G401 (cell line): ENCODE data around the gene FOSL2. TPM values are rescaled to one million over a fixed set of nuclear protein-coding genes. Genes with fewer than 3 reads are reported as not detected.
A peak's percentile ranks its signal among the peaks of the same experiment; 100 is the strongest.

Experiments
- DNase-seq: peaks from one replicate; pipeline ENCODE4 v3.0.0-alpha.2; 2015; ENCODE audit warnings: low spot score
- in situ Hi-C: cut with HindIII; loops from 2 replicates; pipeline ENCODE4 v1.10.0; 2016; ENCODE audit warnings: low sequenced_read_pairs, mixed read lengths
- total RNA-seq: library from RNA; depleted of rRNA; stranded (reverse); fragments of >200 nt; shearing (Covaris generic); gene quantifications from 2 replicates; pipeline ENCODE4 v1.2.3, GENCODE V29; 2014; rRNA removed

Gene FOSL2
- 12.1 and 16.1 TPM in 2 replicates for total RNA-seq

GRCh38 chr2:28392297-28393113, at the start of gene FOSL2:
Gene FOSL2, plus strand, starts transcription at chr2:28392858. Its CDS starts 863 bp downstream, at chr2:28393721.
- in situ Hi-C loops = no loop called here
- DNase-seq = peak; percentile 99

DNA sequence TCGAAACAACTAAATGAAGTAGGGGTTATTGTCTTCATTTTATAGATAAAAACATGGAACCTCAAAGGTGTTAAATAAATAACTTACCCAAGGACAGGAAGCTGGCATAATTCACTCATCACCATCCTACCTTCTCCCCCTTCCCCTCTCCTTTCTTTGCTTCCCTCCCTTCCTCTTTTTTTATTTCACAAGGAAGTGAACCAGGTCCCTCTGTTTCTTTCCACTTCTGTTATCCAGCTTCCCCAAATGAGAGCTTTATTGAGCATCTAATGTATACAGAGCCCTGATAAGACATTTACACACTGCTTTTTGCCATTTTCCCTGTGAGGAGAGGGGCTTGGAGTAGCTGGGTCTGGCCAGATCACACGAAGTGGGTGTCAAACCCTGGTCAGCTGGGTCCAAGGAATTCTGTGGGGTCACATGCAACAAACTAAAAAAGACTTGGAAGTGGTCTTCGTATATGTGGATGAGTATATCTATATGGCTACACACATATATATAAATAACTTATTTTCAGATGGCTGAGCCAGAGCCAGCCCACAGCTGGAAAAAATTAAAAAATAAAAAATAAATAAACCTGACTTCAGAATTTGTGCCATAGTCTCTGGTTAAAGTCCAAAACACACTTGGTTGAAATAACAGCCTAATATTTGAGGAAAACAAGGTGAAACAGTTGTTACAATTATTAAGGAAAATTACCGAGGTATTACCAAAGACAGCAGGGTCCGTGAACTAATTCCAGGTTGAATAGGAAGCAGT, 49.3 kb upstream of the FOSL2 start:
- in situ Hi-C loops = no loop called here
- no peak for DNase-seq

GRCh38 chr2:28343971-28344715, 48.5 kb upstream of the FOSL2 start:
- DNase-seq = no peak
- in situ Hi-C loops = no loop called here

DNA sequence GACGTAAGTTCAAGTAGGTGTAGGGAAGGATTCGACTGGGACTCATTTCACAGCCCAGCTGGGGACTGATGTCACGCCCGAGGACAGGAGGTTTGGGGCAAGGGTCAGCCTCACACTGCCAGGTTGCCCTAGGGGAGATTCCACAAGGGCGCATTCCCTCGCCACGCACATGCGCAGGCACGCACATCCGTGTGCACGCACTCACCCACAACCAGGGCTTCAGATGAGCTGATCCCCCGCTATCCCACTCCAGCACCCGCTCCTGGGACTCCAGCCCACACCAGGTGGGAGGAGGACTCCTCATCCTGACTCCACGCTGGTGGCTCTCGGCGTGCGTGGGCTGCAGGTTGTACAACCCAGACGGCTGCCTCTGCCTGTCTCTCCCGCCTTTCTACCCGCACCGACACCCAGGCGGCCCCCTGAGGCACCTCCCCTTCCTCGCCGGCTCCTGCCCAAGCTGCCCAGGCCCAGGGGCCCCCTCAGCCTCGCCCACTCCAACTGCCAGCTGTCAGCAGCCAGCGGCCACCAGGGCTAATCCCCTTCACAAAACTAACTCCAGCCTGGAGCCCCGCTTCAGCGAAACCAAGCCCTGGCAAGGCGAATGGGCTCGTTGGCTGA, 47.8 kb upstream of the FOSL2 start:
- DNase-seq = no peak
- in situ Hi-C loops = no loop called here

DNA sequence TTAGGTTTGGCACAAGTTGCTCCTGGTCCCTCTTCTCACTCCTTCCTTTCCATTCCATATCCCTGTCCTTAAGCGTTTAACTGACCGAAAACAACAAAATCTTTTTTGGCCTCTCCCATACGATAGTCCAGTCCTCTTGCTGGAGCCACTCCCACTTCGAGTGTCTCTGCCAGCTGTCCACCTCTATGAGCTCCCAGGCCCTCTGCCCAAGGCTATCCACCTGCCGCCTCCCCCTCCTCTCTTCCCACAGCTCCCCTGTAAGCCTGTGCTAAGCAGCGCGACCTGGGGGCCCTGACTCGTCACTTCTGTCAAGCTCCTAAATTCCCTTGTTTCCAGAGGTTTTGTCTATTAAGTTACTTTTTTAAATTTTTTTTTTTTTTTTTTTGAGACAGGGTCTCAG, 47.0 kb upstream of the FOSL2 start:
- DNase-seq = no peak

DNA sequence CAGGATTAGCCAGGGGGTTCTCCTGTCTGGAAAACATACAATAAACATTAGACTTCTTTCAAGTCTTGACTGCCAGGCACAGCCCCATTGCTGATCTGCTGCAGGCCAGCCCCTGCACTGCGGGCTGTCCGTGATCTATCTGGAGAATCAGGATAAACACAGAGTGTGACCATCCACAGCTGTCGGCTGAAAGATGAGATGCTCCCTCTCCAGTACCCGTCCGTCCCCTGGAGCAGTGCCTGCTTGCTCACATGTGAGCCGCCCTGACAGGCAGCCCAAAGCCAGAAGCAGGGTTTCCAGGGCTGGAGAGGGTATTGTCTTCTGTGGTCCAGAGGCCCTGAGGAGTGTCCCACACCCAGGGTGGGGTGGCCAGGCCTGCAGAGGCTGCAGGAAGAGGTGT, 46.1 kb upstream of the FOSL2 start:
- in situ Hi-C loops = no loop called here
- DNase-seq = no peak

More for the DNA sequence above, 47.0 kb upstream of the FOSL2 start:
- in situ Hi-C loops = no loop called here

DNA sequence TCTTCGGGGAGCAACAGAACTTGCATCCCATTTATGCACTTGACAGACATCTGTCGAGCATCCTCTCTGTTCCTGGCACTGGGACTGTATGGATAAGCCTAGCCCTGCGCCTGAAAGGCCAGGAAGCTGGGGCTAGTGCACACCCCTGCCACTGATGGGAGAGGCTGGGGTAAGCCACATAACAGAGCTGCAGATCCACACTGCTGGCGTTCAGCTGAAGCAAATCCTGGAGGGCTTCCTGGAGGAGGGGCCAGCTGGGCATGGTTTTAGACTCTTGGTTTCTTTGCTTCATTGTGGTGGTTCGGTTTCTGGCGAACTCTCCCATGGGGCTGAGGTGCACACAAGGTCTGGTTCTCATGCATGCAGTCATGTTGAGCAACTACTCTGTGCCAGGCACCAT, 45.5 kb upstream of the FOSL2 start:
- in situ Hi-C loops = no loop called here
- DNase-seq = no peak

DNA sequence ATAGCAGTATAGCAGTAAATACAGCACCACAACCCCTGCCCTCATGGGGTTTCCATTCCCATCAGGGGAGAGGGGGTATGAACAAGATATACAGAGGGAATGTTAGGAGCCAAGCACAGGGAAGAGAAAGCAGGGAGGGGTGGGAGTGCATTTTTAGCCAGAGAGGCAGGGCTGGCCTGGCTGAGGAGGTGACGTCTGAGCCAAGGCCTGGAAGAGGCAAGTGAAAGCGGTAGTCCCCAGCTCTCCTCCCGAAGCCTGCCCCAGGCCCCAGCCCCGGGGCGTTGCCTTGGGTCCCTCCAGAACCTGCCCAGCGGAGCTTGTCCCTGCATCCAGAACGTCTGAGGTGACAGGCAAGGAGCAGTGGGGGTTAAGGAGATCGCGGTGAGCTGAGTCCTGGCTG, 45.1 kb upstream of the FOSL2 start:
- DNase-seq = no peak
- in situ Hi-C loops = no loop called here

DNA sequence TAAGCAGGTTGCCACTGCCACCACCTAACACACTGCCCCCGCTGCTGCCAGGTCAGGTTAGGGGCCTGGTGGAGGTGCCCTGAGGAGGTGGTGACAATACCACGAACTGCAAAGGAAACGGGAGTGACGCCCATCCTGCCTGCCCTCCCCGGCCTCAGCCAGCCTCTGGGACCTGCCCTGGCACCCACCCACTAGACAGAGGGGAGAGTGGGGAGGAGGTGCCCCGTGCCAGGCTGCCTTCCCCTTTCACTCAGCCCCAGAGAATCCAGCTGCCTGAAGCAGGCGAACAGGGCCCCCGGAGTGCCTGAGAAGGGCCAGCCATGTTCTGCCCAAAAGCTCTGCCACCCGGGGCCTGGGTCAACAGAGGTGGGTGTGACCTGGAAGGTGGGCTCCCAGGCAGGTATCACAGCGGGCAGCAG, 44.5 kb upstream of the FOSL2 start:
- DNase-seq = no peak
- in situ Hi-C loops = no loop called here

- DNase-seq = no peak
- in situ Hi-C loops = no loop called here
These were observed 43.7 kb upstream of the FOSL2 start for GRCh38 chr2:28348921-28349320.

DNA sequence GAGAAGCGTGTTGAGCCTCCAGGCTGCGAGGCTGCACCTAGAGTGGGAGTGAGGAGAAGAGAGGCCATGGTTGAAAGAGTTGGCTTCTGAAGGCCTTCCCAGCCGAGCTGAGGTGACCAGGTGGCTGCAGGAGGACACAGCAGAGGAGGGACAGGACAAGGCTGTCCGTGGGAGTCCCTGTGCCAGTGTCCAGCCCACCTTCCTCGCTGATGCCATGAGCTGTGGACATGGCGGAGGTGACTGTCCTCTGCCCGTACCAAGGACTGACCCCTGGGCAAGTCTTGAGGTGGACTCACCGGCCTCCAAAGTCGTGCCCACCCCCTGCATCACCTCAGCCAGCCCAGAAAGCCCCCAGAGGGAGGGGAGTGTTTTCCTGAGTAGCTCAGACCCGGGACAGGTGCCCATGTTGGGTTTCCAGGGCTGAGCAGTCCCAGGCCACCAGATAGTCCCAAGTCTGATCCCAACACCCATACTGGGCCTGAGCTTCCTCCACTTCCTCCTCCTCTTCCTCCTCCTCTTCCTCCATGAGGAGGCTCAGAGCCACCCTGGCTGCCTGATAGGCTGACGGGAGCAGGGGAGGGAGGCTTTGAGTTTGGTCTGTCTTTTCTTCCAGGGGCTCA, 43.0 kb upstream of the FOSL2 start:
- DNase-seq = no peak
- in situ Hi-C loops = no loop called here

GRCh38 chr2:28350196-28350595, 42.5 kb upstream of the FOSL2 start:
- in situ Hi-C loops = no loop called here

GRCh38 chr2:28350791-28351285, 41.8 kb upstream of the FOSL2 start:
- DNase-seq = no peak
- in situ Hi-C loops = no loop called here

More at GRCh38 chr2:28350196-28350595, 42.5 kb upstream of the FOSL2 start:
- no peak for DNase-seq

DNA sequence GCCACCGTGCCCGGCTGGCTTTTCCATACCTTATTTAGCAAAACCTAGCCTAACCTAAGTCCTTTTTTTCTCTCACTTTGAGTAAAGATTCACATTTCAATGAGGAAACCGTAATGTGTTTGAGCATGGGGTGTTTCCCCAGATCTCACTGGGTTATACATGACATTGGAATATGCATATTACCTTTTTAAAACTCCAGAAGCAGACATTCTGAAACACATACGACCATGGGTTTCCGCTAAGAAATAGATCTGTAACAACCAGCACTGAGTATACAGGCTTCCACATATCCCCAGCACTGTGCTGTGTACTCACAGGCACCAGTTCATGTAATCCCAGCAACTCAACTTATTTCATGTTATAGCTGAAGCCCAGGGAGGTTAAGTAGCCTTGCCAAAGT, 41.0 kb upstream of the FOSL2 start:
- DNase-seq = no peak
- in situ Hi-C loops = no loop called here

GRCh38 chr2:28352104-28352503, 40.6 kb upstream of the FOSL2 start:
- DNase-seq = no peak
- in situ Hi-C loops = no loop called here

GRCh38 chr2:28352610-28353195, 40.0 kb upstream of the FOSL2 start:
- no peak for DNase-seq
- in situ Hi-C loops = no loop called here

DNA sequence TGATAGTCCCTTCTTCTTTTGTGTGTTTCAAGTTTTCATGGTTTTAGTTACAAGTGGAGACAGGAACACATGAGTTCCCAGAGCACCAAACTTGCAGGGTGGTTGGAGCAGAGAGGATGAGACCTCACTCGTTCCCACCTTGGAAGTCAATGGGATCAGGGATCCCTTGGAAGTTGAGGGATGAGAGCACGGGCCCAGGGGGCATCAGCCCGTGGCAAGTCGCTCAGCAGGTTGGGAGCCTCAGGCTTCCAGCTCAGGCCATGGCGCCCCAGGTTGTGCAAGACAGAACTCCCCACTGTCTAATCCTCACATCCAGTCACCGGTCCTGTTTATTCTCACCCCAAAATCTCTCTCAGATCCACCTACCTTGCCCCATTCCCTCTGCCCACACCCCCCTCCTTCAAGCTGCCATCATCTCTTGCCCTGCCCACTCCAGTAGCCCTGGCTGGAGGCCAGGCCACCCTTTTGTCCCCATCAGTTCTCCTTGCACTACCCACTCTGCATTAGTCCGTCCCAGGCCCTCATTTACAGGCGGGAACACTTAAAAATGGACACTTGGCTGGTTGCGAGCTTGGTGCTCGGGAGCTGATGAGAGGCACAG, 37.6 kb upstream of the FOSL2 start:
- in situ Hi-C loops = no loop called here

GRCh38 chr2:28355521-28356094, 37.0 kb upstream of the FOSL2 start:
- in situ Hi-C loops = no loop called here
- DNase-seq = no peak

More for the DNA sequence above, 37.6 kb upstream of the FOSL2 start:
- DNase-seq = no peak
